ENCODE results near the gene C4orf50. TPM values are rescaled to one million over a fixed set of nuclear protein-coding genes. Genes with fewer than 3 reads are reported as not detected.

Gene C4orf50
- total RNA-seq, 2 donors from 2014 or later, result 0.14 to 0.95 TPM

GRCh38 chr4:5893004-5893580 lies 125.1 kb downstream of the C4orf50 start, which contains the start of gene CRMP1:
Gene CRMP1 (minus strand): TSS chr4:5893086. CDS start chr4:5892969, 117 bp downstream.
- ATAC-seq (replicated peaks in 1 of 2) (peak in 1 of 2 donors; percentile 23), DNase-seq (no peak)
- no peak within 1 kb of the TSS for H3K27ac Mint-ChIP-seq
- H3K4me3 Mint-ChIP-seq, result no peak within 1 kb of the TSS
- H3K4me1 Mint-ChIP-seq (ENCODE audit: low read depth), result no peaks in the 10 kb centered on the region
- H3K27me3 Mint-ChIP-seq (ENCODE audit: low read depth), result peaks cover 65% of the 10 kb centered on the region
- peaks cover 2 to 3% of the 10 kb centered on the region in 2 donors for H3K9me3 Mint-ChIP-seq
- peaks cover 1 to 7% of the 10 kb centered on the region in 2 donors for H3K36me3 Mint-ChIP-seq (ENCODE audit: insufficient read depth in 2 of 2)

GRCh38 chr4:5892323-5893003 lies 125.8 kb downstream of the C4orf50 start:
- Mint-ChIP-seq H3K27me3 (ENCODE audit: low read depth) (peaks cover 65% of the 10 kb centered on the region), H3K27ac (no peak overlapping the region), H3K9me3 (peaks cover 2 to 3% of the 10 kb centered on the region in 2 donors), H3K4me3 (no peak overlapping the region), H3K4me1 (ENCODE audit: low read depth) (no peaks in the 10 kb centered on the region), H3K36me3 (ENCODE audit: insufficient read depth in 2 of 2) (peaks cover 1 to 7% of the 10 kb centered on the region in 2 donors)
- DNase-seq, result no peak
- no peak for ATAC-seq (replicated peaks in 1 of 2)

- peaks cover 59% of the 10 kb centered on the region for H3K27me3 Mint-ChIP-seq (ENCODE audit: low read depth)
- H3K9me3 Mint-ChIP-seq, result peaks cover 0 to under 1% of the 10 kb centered on the region in 2 donors
- no peaks in the 10 kb centered on the region for H3K4me1 Mint-ChIP-seq (ENCODE audit: low read depth)
- no peak overlapping the region for H3K27ac Mint-ChIP-seq
- ATAC-seq (replicated peaks in 1 of 2) (no peak), DNase-seq (no peak)
- H3K4me3 Mint-ChIP-seq, result no peak overlapping the region
- H3K36me3 Mint-ChIP-seq (ENCODE audit: insufficient read depth in 2 of 2), result peaks cover 1 to 4% of the 10 kb centered on the region in 2 donors
Measured at GRCh38 chr4:5891563-5892322, 126.5 kb downstream of the C4orf50 start.

GRCh38 chr4:5890063-5890727 lies 128.0 kb downstream of the C4orf50 start:
- Mint-ChIP-seq H3K27me3 (ENCODE audit: low read depth) (peaks cover 63% of the 10 kb centered on the region), H3K36me3 (ENCODE audit: insufficient read depth in 2 of 2) (peaks cover 1 to 4% of the 10 kb centered on the region in 2 donors), H3K4me1 (ENCODE audit: low read depth) (no peaks in the 10 kb centered on the region), H3K4me3 (no peak overlapping the region), H3K9me3 (no peaks in the 10 kb centered on the region), H3K27ac (no peak overlapping the region)
- ATAC-seq (replicated peaks in 1 of 2), result no peak
- DNase-seq, result no peak

- H3K27me3 Mint-ChIP-seq (ENCODE audit: low read depth), result peaks cover 67% of the 10 kb centered on the region
- peaks cover 0 to 2% of the 10 kb centered on the region in 2 donors for H3K9me3 Mint-ChIP-seq
- no peaks in the 10 kb centered on the region for H3K4me1 Mint-ChIP-seq (ENCODE audit: low read depth)
- H3K4me3 Mint-ChIP-seq, result peak overlapping the region in 1 of 2 donors; percentile 37
- DNase-seq (no peak), ATAC-seq (replicated peaks in 1 of 2) (no peak)
- no peak overlapping the region for H3K27ac Mint-ChIP-seq
- H3K36me3 Mint-ChIP-seq (ENCODE audit: insufficient read depth in 2 of 2), result peaks cover 1 to 4% of the 10 kb centered on the region in 2 donors
Measured at GRCh38 chr4:5889002-5889696, 129.1 kb downstream of the C4orf50 start.

GRCh38 chr4:5888222-5889001 lies 129.8 kb downstream of the C4orf50 start:
- Mint-ChIP-seq H3K27me3 (ENCODE audit: low read depth) (peaks cover 63% of the 10 kb centered on the region), H3K36me3 (ENCODE audit: insufficient read depth in 2 of 2) (peaks cover 1 to 3% of the 10 kb centered on the region in 2 donors), H3K27ac (no peak overlapping the region), H3K4me3 (peak overlapping the region in 1 of 2 donors; percentile 37), H3K9me3 (peaks cover 0 to 2% of the 10 kb centered on the region in 2 donors), H3K4me1 (ENCODE audit: low read depth) (no peaks in the 10 kb centered on the region)
- ATAC-seq (replicated peaks in 1 of 2) (no peak), DNase-seq (no peak)

- Mint-ChIP-seq H3K36me3 (ENCODE audit: insufficient read depth in 2 of 2) (peaks cover 1 to 2% of the 10 kb centered on the region in 2 donors), H3K9me3 (peaks cover 0 to 2% of the 10 kb centered on the region in 2 donors), H3K27ac (no peak overlapping the region), H3K4me1 (ENCODE audit: low read depth) (no peaks in the 10 kb centered on the region), H3K27me3 (ENCODE audit: low read depth) (peaks cover 59% of the 10 kb centered on the region), H3K4me3 (no peak overlapping the region)
- DNase-seq (no peak), ATAC-seq (replicated peaks in 1 of 2) (no peak)
Measured at GRCh38 chr4:5887361-5888221, 130.6 kb downstream of the C4orf50 start.

GRCh38 chr4:5887011-5887360 lies 131.2 kb downstream of the C4orf50 start:
- no peak for ATAC-seq (replicated peaks in 1 of 2)
- DNase-seq, result no peak
- H3K4me3 Mint-ChIP-seq, result no peak overlapping the region
- H3K4me1 Mint-ChIP-seq (ENCODE audit: low read depth), result no peaks in the 10 kb centered on the region
- no peak overlapping the region for H3K27ac Mint-ChIP-seq
- peaks cover 0 to 2% of the 10 kb centered on the region in 2 donors for H3K9me3 Mint-ChIP-seq
- peaks cover 1 to 2% of the 10 kb centered on the region in 2 donors for H3K36me3 Mint-ChIP-seq (ENCODE audit: insufficient read depth in 2 of 2)
- peaks cover 61% of the 10 kb centered on the region for H3K27me3 Mint-ChIP-seq (ENCODE audit: low read depth)

GRCh38 chr4:5885733-5886132 lies 132.5 kb downstream of the C4orf50 start:
- H3K27ac Mint-ChIP-seq, result no peak overlapping the region
- DNase-seq (no peak), ATAC-seq (replicated peaks in 1 of 2) (no peak)
- H3K4me3 Mint-ChIP-seq, result no peak overlapping the region
- H3K36me3 Mint-ChIP-seq (ENCODE audit: insufficient read depth in 2 of 2), result peaks cover 0 to 2% of the 10 kb centered on the region in 2 donors
- no peaks in the 10 kb centered on the region for H3K4me1 Mint-ChIP-seq (ENCODE audit: low read depth)
- H3K27me3 Mint-ChIP-seq (ENCODE audit: low read depth), result peaks cover 56% of the 10 kb centered on the region
- H3K9me3 Mint-ChIP-seq, result peaks cover 0 to 2% of the 10 kb centered on the region in 2 donors

GRCh38 chr4:5884796-5885195 lies 133.4 kb downstream of the C4orf50 start:
- ATAC-seq (replicated peaks in 1 of 2) (no peak), DNase-seq (no peak)
- Mint-ChIP-seq H3K4me1 (ENCODE audit: low read depth) (no peaks in the 10 kb centered on the region), H3K27ac (no peak overlapping the region), H3K36me3 (ENCODE audit: insufficient read depth in 2 of 2) (peaks cover 0 to 2% of the 10 kb centered on the region in 2 donors), H3K27me3 (ENCODE audit: low read depth) (peaks cover 52% of the 10 kb centered on the region), H3K9me3 (peaks cover 0 to 2% of the 10 kb centered on the region in 2 donors), H3K4me3 (no peak overlapping the region)

GRCh38 chr4:5883916-5884315 lies 134.3 kb downstream of the C4orf50 start:
- Mint-ChIP-seq H3K4me3 (no peak overlapping the region), H3K4me1 (ENCODE audit: low read depth) (no peaks in the 10 kb centered on the region), H3K9me3 (peaks cover 0 to 2% of the 10 kb centered on the region in 2 donors), H3K27me3 (ENCODE audit: low read depth) (peaks cover 43% of the 10 kb centered on the region), H3K36me3 (ENCODE audit: insufficient read depth in 2 of 2) (peaks cover 0 to 2% of the 10 kb centered on the region in 2 donors), H3K27ac (no peak overlapping the region)
- no peak for ATAC-seq (replicated peaks in 1 of 2)
- no peak for DNase-seq

All from activated T-cell treated with anti-CD3 and anti-CD28 coated beads, Interleukin-2, amount 50 U/mL, for 72 hours (primary cell).